Right lobe of liver (tissue), 6 donors: Measurements from ENCODE around the gene TRABD2B. TPM values are rescaled to one million over a fixed set of nuclear protein-coding genes. Genes with fewer than 3 reads are reported as not detected.
A peak's percentile ranks its signal among the peaks of the same experiment; 100 is the strongest.

ENCODE experiments used
- ATAC-seq, 4 donors: fragments of 200-7000 bp; cut with Tn5 transposase; one replicate each; pipeline ENCODE4 v1.9.1; 2020; ENCODE audit warnings: mild to moderate bottlenecking in 4 of 4, moderate library complexity in 4 of 4
- DNase-seq, 3 donors: peaks; one replicate each; pipeline ENCODE4 v3.0.0-alpha.2; 2020
- H3K27ac ChIP-seq, 3 donors: fragments of 200-600 bp; one replicate each; pipeline ENCODE4 v1.8.0; 2022
- H3K27me3 ChIP-seq, 2 donors: fragments of 200-600 bp; one replicate each; pipeline ENCODE4 v1.8.0; 2022
- H3K36me3 ChIP-seq, 4 donors: fragments of 200-600 bp; sonication (generic) in 1 of 4; one replicate each; pipeline versions ENCODE4 v1.5.1 to v1.8.0; 2017 to 2022; ENCODE audit warnings: control low read depth in 1 of 4
- H3K4me1 ChIP-seq, 4 donors: fragments of 200-600 bp; sonication (generic) in 1 of 4; one replicate each; pipeline versions ENCODE4 v1.5.1 to v1.8.0; 2017 to 2022; ENCODE audit warnings: control low read depth in 1 of 4
- H3K4me3 ChIP-seq, 3 donors: fragments of 200-600 bp; one replicate each; pipeline ENCODE4 v1.8.0; 2022
- H3K9me3 ChIP-seq, 4 donors: fragments of 200-600 bp; sonication (generic) in 1 of 4; one replicate each; pipeline versions ENCODE4 v1.5.1 to v1.8.0; 2017 to 2022; ENCODE audit warnings: control low read depth in 1 of 4
- POLR2A ChIP-seq: fragments of 450-650 bp; IDR thresholded peaks from one replicate; pipeline ENCODE4 v1.6.1; 2017; ENCODE audit warnings: antibody characterized with exemption, mild to moderate bottlenecking
- WGBS: methylation state at CpG from one replicate; pipeline ENCODE4 v1.1.6; 2018; ENCODE audit warnings: low coverage, low lambda C conversion rate; ENCODE audit not compliant: insufficient coverage; ENCODE audit errors: missing lambda C conversion rate; 5-methylcytosine and 5-hydroxymethylcytosine counted together
- intact Hi-C, 2 donors: fragments of 100-400 bp; cut with DNase I; formaldehyde crosslinking; loops; one replicate each; pipeline versions ENCODE4 v1.11.2 to v1.14.1; 2022
- total RNA-seq, 6 experiments: library from RNA; depleted of rRNA in 2 of 6; stranded (reverse); fragments of >200 nt in 2 of 6; fragmentation: NEBNext Ultra II Directional in 3 of 6; extraction: Animal tissue kit (Norgen Biotek cat#: 25700) in 3 of 6; gene quantifications; one replicate each; pipeline versions ENCODE4 v1.1.0 to v1.2.4, GENCODE V29; 2016 to 2023
- TF ChIP-seq, protein P1 (sequence below), 4 donors: fragments of 200-600 bp in 3 of 4; fragments of 450-650 bp in 1 of 4; IDR thresholded peaks; one replicate each; pipeline versions ENCODE4 v1.5.1 to v1.8.0; 2016 to 2022; ENCODE audit warnings: antibody characterized with exemption in 4 of 4, mild to moderate bottlenecking in 2 of 4
- donor health status: DM: no; HTN: yes; CAD: no.
- donor health status: DM: no; HTN: no; CAD: no.
- donor health status: DM: no; HTN: no; CAD: no.
- donor health status: DM: no; HTN: yes; CAD: no.
- donor health status: DM: no; HTN: yes; CAD: no.

TRABD2B gene
- total RNA-seq, 6 experiments from 2014 or later = 0.55 to 9.5 (median 1.8) TPM

DNA sequence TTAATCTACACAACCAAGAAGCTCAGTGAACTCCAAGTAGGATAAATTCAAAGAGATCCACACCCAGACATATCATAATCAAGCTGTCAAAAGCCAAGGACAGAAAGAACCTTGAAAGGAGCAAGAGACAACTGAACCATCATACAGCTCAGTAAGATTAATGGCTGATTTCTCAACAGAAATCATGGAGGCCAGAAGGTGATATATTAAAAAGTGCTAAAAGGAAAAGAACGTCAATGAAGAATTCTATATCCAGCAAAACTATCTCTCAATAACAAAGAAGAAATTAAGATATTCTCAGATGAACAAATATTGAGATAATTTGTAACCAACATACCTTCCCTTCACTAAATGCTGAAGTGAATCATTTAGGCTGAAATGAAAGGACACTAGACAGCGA lies 161.8 kb downstream of the TRABD2B start:
- intact Hi-C loops = no loop called here
- Histone ChIP-seq H3K27me3 (no peaks in the 10 kb centered on the region), H3K9me3 (no peaks in the 10 kb centered on the region), H3K27ac (no peak overlapping the region), H3K4me3 (no peak overlapping the region), H3K36me3 (no peaks in the 10 kb centered on the region), H3K4me1 (peaks cover 0 to 22% (median 0%) of the 10 kb centered on the region in 4 donors)
- WGBS = 45% methylated on average over 2 of the region's 2 CpGs
- no peak for ATAC-seq
- DNase-seq = no peak
- TF ChIP-seq, protein P1, sequence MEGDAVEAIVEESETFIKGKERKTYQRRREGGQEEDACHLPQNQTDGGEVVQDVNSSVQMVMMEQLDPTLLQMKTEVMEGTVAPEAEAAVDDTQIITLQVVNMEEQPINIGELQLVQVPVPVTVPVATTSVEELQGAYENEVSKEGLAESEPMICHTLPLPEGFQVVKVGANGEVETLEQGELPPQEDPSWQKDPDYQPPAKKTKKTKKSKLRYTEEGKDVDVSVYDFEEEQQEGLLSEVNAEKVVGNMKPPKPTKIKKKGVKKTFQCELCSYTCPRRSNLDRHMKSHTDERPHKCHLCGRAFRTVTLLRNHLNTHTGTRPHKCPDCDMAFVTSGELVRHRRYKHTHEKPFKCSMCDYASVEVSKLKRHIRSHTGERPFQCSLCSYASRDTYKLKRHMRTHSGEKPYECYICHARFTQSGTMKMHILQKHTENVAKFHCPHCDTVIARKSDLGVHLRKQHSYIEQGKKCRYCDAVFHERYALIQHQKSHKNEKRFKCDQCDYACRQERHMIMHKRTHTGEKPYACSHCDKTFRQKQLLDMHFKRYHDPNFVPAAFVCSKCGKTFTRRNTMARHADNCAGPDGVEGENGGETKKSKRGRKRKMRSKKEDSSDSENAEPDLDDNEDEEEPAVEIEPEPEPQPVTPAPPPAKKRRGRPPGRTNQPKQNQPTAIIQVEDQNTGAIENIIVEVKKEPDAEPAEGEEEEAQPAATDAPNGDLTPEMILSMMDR (IDR thresholded peaks at IDR 0.05) = no peak
- no peak for TF ChIP-seq POLR2A

DNA sequence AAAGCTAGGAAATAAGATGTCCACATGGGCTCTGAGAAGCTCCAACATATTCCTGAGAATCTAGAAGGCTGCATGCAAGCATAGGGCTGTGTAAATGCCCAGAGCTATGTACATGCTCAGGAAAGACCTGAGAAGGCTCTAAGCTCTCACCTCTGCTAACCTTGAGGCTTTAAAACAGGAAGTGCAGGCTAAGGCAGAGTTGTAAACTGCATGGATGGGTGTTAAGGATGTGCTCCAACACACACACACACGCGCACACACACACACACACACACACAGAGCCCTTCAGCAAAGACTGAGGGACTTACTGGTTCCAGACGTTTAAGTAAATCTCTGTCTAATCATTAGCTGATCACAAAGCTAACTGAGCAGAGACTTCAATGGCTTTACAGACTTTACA lies 162.9 kb downstream of the TRABD2B start:
- Histone ChIP-seq H3K27ac (no peak overlapping the region), H3K4me3 (no peak overlapping the region), H3K27me3 (no peaks in the 10 kb centered on the region), H3K4me1 (peaks cover 0 to 17% (median 0%) of the 10 kb centered on the region in 4 donors), H3K36me3 (no peaks in the 10 kb centered on the region), H3K9me3 (no peaks in the 10 kb centered on the region)
- 34% methylated on average over 3 of the region's 3 CpGs for WGBS
- intact Hi-C loops = no loop called here
- TF ChIP-seq, protein P1 (IDR thresholded peaks at IDR 0.05) = no peak
- no peak for TF ChIP-seq POLR2A
- DNase-seq (no peak), ATAC-seq (peak in 1 of 4 donors; percentile 20)

DNA sequence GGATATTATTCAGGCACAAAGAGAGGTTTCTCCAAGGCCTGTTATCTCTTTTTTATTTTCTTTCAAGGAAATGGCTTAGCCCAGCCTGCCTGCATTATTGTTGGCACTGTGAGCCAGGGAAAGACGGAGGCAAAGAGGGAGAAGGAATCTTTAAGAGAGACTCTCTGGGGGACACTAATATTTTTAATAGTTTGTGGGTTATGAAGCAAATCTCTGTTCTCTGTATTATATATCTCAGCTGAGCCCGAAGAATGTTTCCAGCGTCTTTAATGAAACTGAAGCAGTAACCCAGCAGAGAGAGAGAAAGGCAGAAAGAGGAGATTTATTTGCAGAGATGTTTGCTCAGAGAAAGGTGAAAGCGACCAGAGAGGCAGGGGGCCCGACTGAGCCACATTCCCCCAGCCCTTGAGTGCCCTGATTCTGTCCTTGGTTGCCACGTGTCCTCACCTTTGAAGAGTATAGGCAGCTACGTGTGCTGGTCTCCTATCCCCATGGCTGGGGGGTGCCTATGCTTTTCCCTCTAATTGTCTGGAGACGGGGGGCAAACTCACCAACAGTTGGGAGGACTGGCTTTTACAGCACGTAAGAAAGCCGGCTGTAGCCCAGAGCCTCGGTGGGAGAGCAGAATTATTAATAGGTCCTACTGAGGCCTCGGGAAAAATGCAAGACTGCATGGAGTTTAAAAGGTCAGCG lies 166.4 kb downstream of the TRABD2B start:
- H3K27ac ChIP-seq = no peak overlapping the region
- no peaks in the 10 kb centered on the region for H3K9me3 ChIP-seq
- H3K36me3 ChIP-seq = no peaks in the 10 kb centered on the region
- no peak overlapping the region for H3K4me3 ChIP-seq
- WGBS = 74% methylated on average over 11 of the region's 13 CpGs
- H3K4me1 ChIP-seq = no peaks in the 10 kb centered on the region
- DNase-seq (no peak), ATAC-seq (no peak)
- no peaks in the 10 kb centered on the region for H3K27me3 ChIP-seq
- intact Hi-C loops = no loop called here
- TF ChIP-seq, protein P1 (IDR thresholded peaks at IDR 0.05) = no peak
- no peak for TF ChIP-seq POLR2A

DNA sequence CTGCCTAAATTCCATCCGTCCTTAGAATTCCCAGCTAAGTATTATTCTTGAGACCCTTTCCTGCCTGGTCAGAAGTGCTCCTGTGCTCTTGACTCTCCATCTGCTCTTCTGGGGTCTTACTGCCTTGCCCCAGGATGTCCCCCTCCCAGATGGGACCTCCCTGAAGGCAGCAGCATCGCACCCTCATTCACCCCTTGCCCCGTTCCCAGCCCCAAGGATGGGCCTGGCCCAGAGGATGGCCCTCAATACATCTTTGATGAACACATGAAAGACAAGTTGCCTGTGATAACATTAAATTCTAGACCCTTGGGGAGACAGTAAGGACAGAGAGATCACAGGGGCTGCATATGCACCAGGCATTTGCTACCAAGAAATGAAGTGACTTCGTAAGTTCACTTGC lies 167.2 kb downstream of the TRABD2B start:
- ATAC-seq (no peak), DNase-seq (no peak)
- intact Hi-C loops = no loop called here
- H3K4me3 ChIP-seq = no peak overlapping the region
- no peaks in the 10 kb centered on the region for H3K27me3 ChIP-seq
- no peaks in the 10 kb centered on the region for H3K36me3 ChIP-seq
- WGBS = 67% methylated on average over 3 of the region's 4 CpGs
- no peak overlapping the region for H3K27ac ChIP-seq
- no peaks in the 10 kb centered on the region for H3K9me3 ChIP-seq
- no peaks in the 10 kb centered on the region for H3K4me1 ChIP-seq
- TF ChIP-seq POLR2A = no peak
- TF ChIP-seq, protein P1 (IDR thresholded peaks at IDR 0.05) = no peak
